Measurements from ENCODE around the gene MBTPS1.

The MBTPS1 gene

GRCh38 chr16:84068041-84068440 is 48.7 kb downstream of the MBTPS1 start:
- Histone ChIP-seq H4K20me1 (ENCODE audit: insufficient read depth) (0 out of 2 replicates have a peak, but pooled peaks cover 3% of the 10 kb centered on the region), H3K36me3 (ENCODE audit: insufficient read depth) (peaks cover 6% of the 10 kb centered on the region; the same call in 1 of the 2 replicates), H3K27ac (no peak overlapping the region), H2AFZ (ENCODE audit: low read depth) (no peak overlapping the region), H3K4me1 (ENCODE audit: low read depth, poor library complexity, severe bottlenecking) (no peaks in the 10 kb centered on the region), H3K4me2 (no peak overlapping the region), H3K79me2 (ENCODE audit: insufficient read depth, low read depth) (no peaks in the 10 kb centered on the region), H3K27me3 (ENCODE audit: insufficient read depth, low read depth) (no peaks in the 10 kb centered on the region), H3K4me3 (IDR thresholded peaks at IDR 0.05; ENCODE audit: insufficient read depth, low read depth, low read length) (no peak overlapping the region), H3K9ac (no peak overlapping the region)
- no peak for TF ChIP-seq CTCF (conservative IDR thresholded peaks at IDR 0.05; ENCODE audit: low read depth, low read length)

- no peak overlapping the region for H3K4me2 ChIP-seq
- H4K20me1 ChIP-seq (ENCODE audit: insufficient read depth) = 0 out of 2 replicates have a peak, but pooled peaks cover 3% of the 10 kb centered on the region
- no peak overlapping the region for H3K9ac ChIP-seq
- H3K27ac ChIP-seq = no peak overlapping the region
- H3K27me3 ChIP-seq (ENCODE audit: insufficient read depth, low read depth) = no peaks in the 10 kb centered on the region
- no peaks in the 10 kb centered on the region for H3K4me1 ChIP-seq (ENCODE audit: low read depth, poor library complexity, severe bottlenecking)
- TF ChIP-seq CTCF (conservative IDR thresholded peaks at IDR 0.05; ENCODE audit: low read depth, low read length) = no peak
- H3K36me3 ChIP-seq (ENCODE audit: insufficient read depth) = peaks cover 6% of the 10 kb centered on the region; the same call in 1 of the 2 replicates
- no peaks in the 10 kb centered on the region for H3K79me2 ChIP-seq (ENCODE audit: insufficient read depth, low read depth)
- H3K4me3 ChIP-seq (IDR thresholded peaks at IDR 0.05; ENCODE audit: insufficient read depth, low read depth, low read length) = no peak overlapping the region
- no peak overlapping the region for H2AFZ ChIP-seq (ENCODE audit: low read depth)
Observed at GRCh38 chr16:84067640-84068039, 49.1 kb downstream of the MBTPS1 start.

- peaks cover 11% of the 10 kb centered on the region; the same call in 1 of the 2 replicates for H3K36me3 ChIP-seq (ENCODE audit: insufficient read depth)
- no peak overlapping the region for H3K27ac ChIP-seq
Observed at GRCh38 chr16:84065536-84066132, 51.1 kb downstream of the MBTPS1 start.

GRCh38 chr16:84063980-84064379 is 52.8 kb downstream of the MBTPS1 start:
- no peak for TF ChIP-seq CTCF (conservative IDR thresholded peaks at IDR 0.05; ENCODE audit: low read depth, low read length)
- no peak overlapping the region for H3K27ac ChIP-seq
- H3K9ac ChIP-seq = no peak overlapping the region
- peaks cover 11% of the 10 kb centered on the region; the same call in 1 of the 2 replicates for H3K36me3 ChIP-seq (ENCODE audit: insufficient read depth)
- no peak overlapping the region for H2AFZ ChIP-seq (ENCODE audit: low read depth)
- no peak overlapping the region for H3K4me2 ChIP-seq
- H3K4me3 ChIP-seq (IDR thresholded peaks at IDR 0.05; ENCODE audit: insufficient read depth, low read depth, low read length) = no peak overlapping the region
- no peaks in the 10 kb centered on the region for H3K4me1 ChIP-seq (ENCODE audit: low read depth, poor library complexity, severe bottlenecking)
- H3K79me2 ChIP-seq (ENCODE audit: insufficient read depth, low read depth) = no peaks in the 10 kb centered on the region
- H4K20me1 ChIP-seq (ENCODE audit: insufficient read depth) = 0 out of 2 replicates have a peak, but pooled peaks cover 3% of the 10 kb centered on the region
- no peaks in the 10 kb centered on the region for H3K27me3 ChIP-seq (ENCODE audit: insufficient read depth, low read depth)

More at GRCh38 chr16:84065536-84066132, 51.1 kb downstream of the MBTPS1 start:
- no peak overlapping the region for H3K4me3 ChIP-seq (IDR thresholded peaks at IDR 0.05; ENCODE audit: insufficient read depth, low read depth, low read length)
- peak; percentile 50 for TF ChIP-seq CTCF (conservative IDR thresholded peaks at IDR 0.05; ENCODE audit: low read depth, low read length)
- H3K4me2 ChIP-seq = no peak overlapping the region
- no peaks in the 10 kb centered on the region for H3K4me1 ChIP-seq (ENCODE audit: low read depth, poor library complexity, severe bottlenecking)
- 0 out of 2 replicates have a peak, but pooled peaks cover 3% of the 10 kb centered on the region for H4K20me1 ChIP-seq (ENCODE audit: insufficient read depth)
- H2AFZ ChIP-seq (ENCODE audit: low read depth) = no peak overlapping the region
- no peaks in the 10 kb centered on the region for H3K79me2 ChIP-seq (ENCODE audit: insufficient read depth, low read depth)
- H3K27me3 ChIP-seq (ENCODE audit: insufficient read depth, low read depth) = no peaks in the 10 kb centered on the region
- no peak overlapping the region for H3K9ac ChIP-seq

All from KMS-11 (cell line).